H1 (cell line): ENCODE results near the gene MSTN. TPM values are rescaled to one million over a fixed set of nuclear protein-coding genes. Genes with fewer than 3 reads are reported as not detected.

Source experiments
- ATF2 ChIP-seq: IDR thresholded peaks from 2 replicates; pipeline ENCODE4 v1.6.1; 2012; ENCODE audit warnings: low read length, inconsistent platforms
- polyA plus RNA-seq, 7 experiments: library from polyadenylated mRNA; depleted of rRNA in 3 of 7; stranded (reverse) in 5 of 7; unstranded in 2 of 7; fragments of >200 nt in 5 of 7; fragments of 200-250 nt in 2 of 7; gene quantifications; 1 replicate in 5 of 7; 2 replicates in 1 of 7; 4 replicates in 1 of 7; pipeline versions ENCODE4 v1.2.1 to v1.2.3, GENCODE V29; 2011 to 2013; ENCODE audit warnings: missing spikeins in 2 of 7, mixed read lengths in 2 of 7
- total RNA-seq: library from RNA; stranded (reverse); fragmentation: NEBNext Ultra II Directional; extraction: Animal tissue kit (Norgen Biotek cat#: 25700); gene quantifications from 2 replicates; pipeline ENCODE4 v1.2.1, GENCODE V29; 2021

The MSTN gene
- total and polyA plus RNA-seq, 2 of the 8 experiments (the other 6 are each of a cell fraction or from before 2014, with no cell fraction given): not detected

GRCh38 chr2:190110699-190111098 is 48.2 kb upstream of the MSTN start (continued):
- no peak for TF ChIP-seq ATF2
- TF ChIP-seq, all 59 proteins: peak for 0
